ENCODE results near the gene ADGRE3. TPM values are rescaled to one million over a fixed set of nuclear protein-coding genes. Genes with fewer than 3 reads are reported as not detected.
A peak's percentile ranks its signal among the peaks of the same experiment; 100 is the strongest.

ADGRE3 gene
- total RNA-seq, 6 donors from 2014 or later = 0.76 to 9.6 (median 2.4) TPM; not detected in 1

DNA sequence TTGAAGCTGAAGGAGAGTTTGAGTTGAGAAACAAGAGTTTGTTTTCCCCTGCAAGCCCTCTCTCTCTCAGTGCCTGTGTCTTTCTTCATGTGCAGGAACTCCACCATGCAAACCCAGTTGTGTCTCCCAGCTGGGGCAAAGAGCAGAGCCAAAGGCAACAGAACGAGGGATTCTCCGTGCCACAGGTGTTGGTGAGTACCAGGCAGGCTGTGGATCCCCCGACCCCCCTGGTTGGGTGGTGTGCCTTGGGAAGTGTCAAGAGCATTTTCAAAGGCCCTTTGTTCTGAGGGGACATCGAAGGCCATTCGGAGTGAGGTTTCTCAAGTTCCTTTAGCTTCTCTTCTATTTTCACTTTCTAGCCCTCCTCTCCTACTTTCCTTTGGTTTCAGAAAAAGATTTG is 20.8 kb upstream of the ADGRE3 start:
- no peak for DNase-seq
- Histone ChIP-seq H3K9me3 (no peaks in the 10 kb centered on the region), H3K4me3 (no peak overlapping the region), H3K36me3 (peaks cover 24 to 71% (median 53%) of the 10 kb centered on the region in 4 donors), H3K4me1 (peaks cover 3 to 9% (median 8%) of the 10 kb centered on the region in 4 donors), H3K27ac (no peak overlapping the region), H3K27me3 (no peaks in the 10 kb centered on the region)
- TF ChIP-seq EP300 (IDR thresholded peaks at IDR 0.05) (no peak), POLR2AphosphoS5 (IDR thresholded peaks at IDR 0.05) (no peak), POLR2A (IDR thresholded peaks at IDR 0.05) (no peak)
- TF ChIP-seq, protein P1, sequence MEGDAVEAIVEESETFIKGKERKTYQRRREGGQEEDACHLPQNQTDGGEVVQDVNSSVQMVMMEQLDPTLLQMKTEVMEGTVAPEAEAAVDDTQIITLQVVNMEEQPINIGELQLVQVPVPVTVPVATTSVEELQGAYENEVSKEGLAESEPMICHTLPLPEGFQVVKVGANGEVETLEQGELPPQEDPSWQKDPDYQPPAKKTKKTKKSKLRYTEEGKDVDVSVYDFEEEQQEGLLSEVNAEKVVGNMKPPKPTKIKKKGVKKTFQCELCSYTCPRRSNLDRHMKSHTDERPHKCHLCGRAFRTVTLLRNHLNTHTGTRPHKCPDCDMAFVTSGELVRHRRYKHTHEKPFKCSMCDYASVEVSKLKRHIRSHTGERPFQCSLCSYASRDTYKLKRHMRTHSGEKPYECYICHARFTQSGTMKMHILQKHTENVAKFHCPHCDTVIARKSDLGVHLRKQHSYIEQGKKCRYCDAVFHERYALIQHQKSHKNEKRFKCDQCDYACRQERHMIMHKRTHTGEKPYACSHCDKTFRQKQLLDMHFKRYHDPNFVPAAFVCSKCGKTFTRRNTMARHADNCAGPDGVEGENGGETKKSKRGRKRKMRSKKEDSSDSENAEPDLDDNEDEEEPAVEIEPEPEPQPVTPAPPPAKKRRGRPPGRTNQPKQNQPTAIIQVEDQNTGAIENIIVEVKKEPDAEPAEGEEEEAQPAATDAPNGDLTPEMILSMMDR (IDR thresholded peaks at IDR 0.05) = no peak
- 93 to 94% methylated on average over 5 of the region's 5 CpGs for WGBS, 2 donors
- no peak for ATAC-seq (ENCODE audit: low FRiP score in 2 of 2)

DNA sequence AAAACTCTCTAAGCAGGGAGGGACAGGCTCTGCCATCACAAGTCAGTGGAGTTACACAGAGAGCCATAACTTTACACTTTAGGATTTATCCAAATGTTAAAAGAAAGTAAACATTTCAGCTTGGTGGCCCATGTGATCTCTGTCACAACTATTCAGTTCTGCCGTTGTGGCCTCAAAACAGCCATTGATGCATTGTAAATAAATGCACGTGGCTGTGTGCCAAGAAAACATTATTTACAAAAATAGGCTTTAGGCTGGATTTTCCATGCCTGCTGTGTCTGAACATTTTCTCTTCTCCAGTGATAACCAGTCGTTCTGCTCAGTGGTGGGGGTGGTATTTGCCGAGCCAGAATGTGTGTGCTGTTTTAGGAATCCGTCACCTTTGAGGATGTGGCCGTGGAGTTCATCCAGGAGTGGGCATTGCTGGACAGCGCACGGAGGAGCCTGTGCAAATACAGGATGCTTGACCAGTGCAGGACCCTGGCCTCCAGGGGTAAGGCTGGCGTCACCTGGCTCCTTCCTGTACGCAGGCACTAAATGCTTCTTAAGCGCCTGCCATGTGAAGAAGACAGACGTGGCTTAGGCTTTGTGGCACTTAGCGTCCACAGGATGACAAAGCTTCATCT is 20.1 kb upstream of the ADGRE3 start:
- TF ChIP-seq POLR2A (IDR thresholded peaks at IDR 0.05) (no peak), POLR2AphosphoS5 (IDR thresholded peaks at IDR 0.05) (no peak)
- TF ChIP-seq, protein P1 (IDR thresholded peaks at IDR 0.05) = no peak
- no peak for DNase-seq
- H3K36me3 ChIP-seq = peaks cover 18 to 64% (median 46%) of the 10 kb centered on the region in 4 donors

DNA sequence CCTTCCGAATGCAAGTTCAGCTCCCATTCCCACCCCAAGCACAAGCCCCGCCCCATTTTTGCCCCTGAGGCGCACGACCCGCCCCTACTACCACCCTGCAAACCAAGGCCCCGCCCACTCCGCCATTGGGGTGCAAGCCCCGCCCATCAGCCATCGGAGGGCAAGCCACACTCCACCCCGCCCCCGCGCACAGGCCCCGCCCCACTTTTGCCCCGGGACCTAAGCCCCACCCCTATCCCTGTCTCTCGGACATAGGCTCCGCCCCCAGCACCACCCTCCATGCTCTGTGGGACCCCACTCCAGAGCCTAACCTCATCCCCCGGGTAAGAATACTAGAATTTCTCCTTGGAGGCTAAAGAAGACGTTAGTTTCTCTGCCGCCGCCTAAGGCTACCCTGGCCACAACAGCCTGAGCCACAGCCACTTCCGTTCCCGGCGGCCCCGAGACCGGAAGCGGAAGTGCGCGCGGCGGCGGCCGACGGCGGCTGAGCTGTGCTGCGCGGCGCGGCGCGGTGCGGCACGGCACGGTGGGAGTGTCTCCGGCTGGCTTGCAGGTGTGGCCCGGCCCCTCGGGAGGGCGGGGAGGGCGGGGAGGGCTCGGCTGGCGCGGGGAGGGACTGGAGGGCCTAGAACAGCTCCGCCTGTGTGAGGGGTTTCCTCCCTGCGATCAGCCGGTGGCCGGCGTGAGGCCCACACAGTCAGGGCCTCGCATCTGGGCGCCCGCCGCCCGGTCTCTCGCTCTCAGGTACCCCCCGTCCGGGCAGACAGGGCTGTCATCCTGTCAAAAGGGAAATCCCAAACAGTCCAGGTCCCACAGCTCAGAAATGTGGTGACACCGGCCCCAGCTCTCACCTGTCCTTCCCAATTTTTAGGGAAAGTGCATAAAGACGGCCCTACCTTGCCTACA is 15.2 kb upstream of the ADGRE3 start, which contains the start of gene ZNF333:
TSS of gene ZNF333 (plus strand) at position 451 of the 906 bp plus-strand sequence. CDS start 3,444 bp downstream, outside the sequence.
- TF ChIP-seq, protein P1 (IDR thresholded peaks at IDR 0.05) = peak in 1 of 6 experiments; percentile 25
- TF ChIP-seq EP300 (IDR thresholded peaks at IDR 0.05) = no peak
- TF ChIP-seq POLR2AphosphoS5 (IDR thresholded peaks at IDR 0.05) = peak; percentile 55 to 86
- TF ChIP-seq POLR2A (IDR thresholded peaks at IDR 0.05) = peak in 2 of 4 donors; percentile 74 to 83
- DNase-seq (peak; percentile 98 to 99), ATAC-seq (ENCODE audit: low FRiP score in 2 of 2) (peak; percentile 99)
- H3K27ac ChIP-seq = peak within 1 kb of the TSS; percentile 95 to 97 (median 96)
- peak within 1 kb of the TSS; percentile 53 to 96 (median 86) for H3K4me3 ChIP-seq
- H3K27me3 ChIP-seq = no peaks in the 10 kb centered on the region
- H3K36me3 ChIP-seq = peaks cover 0 to 15% (median 4%) of the 10 kb centered on the region in 4 donors
- H3K9me3 ChIP-seq = no peaks in the 10 kb centered on the region
- H3K4me1 ChIP-seq = peaks cover 10 to 20% (median 10%) of the 10 kb centered on the region in 4 donors
- 1 to 2% methylated on average over 11 to 29 of the region's 66 CpGs for WGBS, 2 donors

More for the DNA sequence above, 20.1 kb upstream of the ADGRE3 start:
- no peak overlapping the region for H3K27ac ChIP-seq
- no peaks in the 10 kb centered on the region for H3K27me3 ChIP-seq
- no peak overlapping the region for H3K4me3 ChIP-seq
- WGBS, 2 donors = 83 to 89% methylated on average over 8 to 13 of the region's 13 CpGs
- no peak for ATAC-seq (ENCODE audit: low FRiP score in 2 of 2)
- no peaks in the 10 kb centered on the region for H3K9me3 ChIP-seq
- peaks cover 5 to 10% (median 10%) of the 10 kb centered on the region in 4 donors for H3K4me1 ChIP-seq

DNA sequence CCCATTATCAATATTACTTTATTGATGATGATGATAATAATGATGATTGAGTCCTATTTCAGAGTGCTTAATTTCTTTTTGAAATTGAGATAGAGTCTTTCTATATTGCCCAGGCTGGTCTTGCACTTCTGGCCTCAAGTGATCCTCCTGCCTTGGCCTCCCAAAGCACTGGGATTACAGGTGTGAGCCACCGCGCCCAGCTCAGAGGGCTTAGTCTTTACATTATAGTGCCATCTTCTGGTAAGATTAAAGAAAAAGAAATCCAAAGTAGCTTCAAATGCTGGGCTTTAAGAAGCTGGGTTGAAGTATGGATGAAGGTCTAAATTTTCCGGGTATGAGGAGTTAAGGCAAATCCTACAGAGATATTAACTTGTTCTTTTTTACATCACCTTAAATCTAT is 11.8 kb upstream of the ADGRE3 start:
- ATAC-seq (ENCODE audit: low FRiP score in 2 of 2) (no peak), DNase-seq (peak in 1 of 2 donors; percentile 32)
- WGBS, 2 donors = 38 to 55% methylated on average over 3 of the region's 3 CpGs
- H3K36me3 ChIP-seq = no peaks in the 10 kb centered on the region
- H3K4me1 ChIP-seq = peaks cover 10 to 20% (median 10%) of the 10 kb centered on the region in 4 donors
- H3K4me3 ChIP-seq = no peak overlapping the region
- H3K27ac ChIP-seq = no peak overlapping the region
- H3K9me3 ChIP-seq = no peaks in the 10 kb centered on the region
- no peaks in the 10 kb centered on the region for H3K27me3 ChIP-seq
- no peak for TF ChIP-seq POLR2A (IDR thresholded peaks at IDR 0.05)
- TF ChIP-seq, protein P1 (IDR thresholded peaks at IDR 0.05) = peak in 2 of 6 experiments; percentile 23 to 24
